GM12891 (cell line): ENCODE results near the gene UNC13C.

ENCODE experiments used
- POLR2A ChIP-seq: IDR thresholded peaks from 2 replicates; pipeline ENCODE4 v1.6.1; 2011; ENCODE audit warnings: low read depth, low read length, control low read depth
- POLR2AphosphoS5 ChIP-seq: IDR thresholded peaks from 2 replicates; pipeline ENCODE4 v1.6.1; 2011; ENCODE audit warnings: low read depth, low read length, control low read depth
- SPI1 ChIP-seq: IDR thresholded peaks from 2 replicates; pipeline ENCODE4 v1.6.1; 2011; ENCODE audit warnings: low read depth, low read length, control low read depth
- TAF1 ChIP-seq: IDR thresholded peaks from 2 replicates; pipeline ENCODE4 v1.6.1; 2011; ENCODE audit warnings: low read depth, low read length, control low read depth

- TF ChIP-seq POLR2AphosphoS5 (no peak), TAF1 (no peak), POLR2A (no peak), SPI1 (no peak)
Observed at GRCh38 chr15:53974121-53974520, 4.1 kb upstream of the UNC13C start.
